GM23248 (cell line): ENCODE data around the gene MDH2.
"Not testable (repeated sequence)": the region's sequence is repeated elsewhere in the genome, so short reads cannot be mapped to it uniquely, and the experiment has no call there.

Experiments used
- EZH2 ChIP-seq: fragments of 200-600 bp; sonication (generic); IDR thresholded peaks from 2 replicates; pipeline ENCODE4 v1.6.1; 2018; ENCODE audit warnings: antibody characterized with exemption, mild to moderate bottlenecking; ENCODE audit not compliant: insufficient read depth, poor library complexity, severe bottlenecking
- EZH2phosphoT487 ChIP-seq: fragments of 200-600 bp; sonication (generic); IDR thresholded peaks from 2 replicates; pipeline ENCODE4 v1.6.1; 2018; ENCODE audit warnings: antibody characterized with exemption, moderate library complexity, mild to moderate bottlenecking, low read depth; ENCODE audit not compliant: insufficient read depth

DNA sequence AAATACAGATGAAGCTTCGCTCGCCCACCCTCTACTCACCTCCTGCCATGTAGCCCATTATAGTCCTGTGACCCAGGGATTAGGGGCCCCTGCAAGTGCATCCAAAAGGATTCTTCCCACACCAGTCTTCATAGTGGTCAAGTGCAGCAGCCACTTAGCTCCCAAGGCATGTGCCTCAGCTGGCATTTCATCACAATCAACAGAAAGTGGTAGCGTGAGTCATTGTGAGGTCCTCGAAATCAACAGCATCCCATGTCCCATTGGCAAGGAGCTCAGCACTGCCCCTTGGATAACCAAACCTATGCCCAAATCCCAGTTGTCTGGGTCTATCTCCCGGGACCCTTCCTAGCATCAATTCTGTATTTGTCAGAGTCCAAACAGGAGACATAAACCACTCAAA lies 45.6 kb downstream of the MDH2 start:
- TF ChIP-seq EZH2, EZH2phosphoT487: not testable (repeated sequence)
